Stimulated activated CD8-positive, alpha-beta memory T cell treated with anti-CD3 and anti-CD28 coated beads, Interleukin-4, amount 100 ng/mL, for 24 hours (primary cell): ENCODE data around the gene GRIK4.

ENCODE experiments used
- DNase-seq: peaks from one replicate; pipeline ENCODE4 v3.0.0-alpha.2; 2020; ENCODE audit warnings: low read depth

The GRIK4 gene

DNA sequence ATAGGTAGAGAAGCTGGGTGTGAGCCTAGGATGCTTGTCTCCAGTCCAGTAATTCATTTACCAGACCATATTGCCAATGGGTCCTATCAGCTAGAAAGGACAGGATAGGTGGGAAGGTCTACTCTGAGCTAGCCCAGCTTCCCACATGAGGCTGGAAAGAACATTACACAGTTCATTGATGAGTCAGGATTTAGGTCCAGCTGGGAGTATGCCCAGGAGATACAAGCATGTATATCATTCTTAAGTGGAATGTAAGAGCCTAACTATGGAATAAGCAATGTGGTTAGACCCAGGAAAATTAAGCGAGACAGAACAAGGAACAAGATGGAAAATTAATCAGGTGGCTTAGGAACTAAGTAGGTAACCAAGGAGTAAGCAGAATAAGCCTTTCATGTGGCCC is 453.3 kb downstream of the GRIK4 start:
- no peak for DNase-seq

DNA sequence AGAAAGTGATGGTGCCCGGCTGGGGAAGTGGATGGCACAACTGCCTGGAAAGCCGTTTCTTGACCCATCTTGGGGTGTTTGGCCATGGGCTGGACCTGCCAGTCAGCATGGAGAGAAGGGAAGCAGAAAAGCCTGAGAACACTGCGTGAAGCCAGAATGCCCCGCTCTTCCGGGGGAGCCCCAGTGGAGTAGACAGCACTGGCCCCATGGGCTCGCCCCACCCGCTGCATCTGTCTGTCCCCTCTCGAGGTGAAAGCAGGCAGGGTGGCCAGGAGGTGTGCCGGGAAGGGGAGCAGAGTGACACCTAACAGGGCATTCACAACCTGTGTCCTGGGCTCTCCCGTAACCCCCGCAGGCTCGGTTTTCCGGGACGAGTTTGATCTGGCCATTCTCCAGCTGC is 455.3 kb downstream of the GRIK4 start:
- no peak for DNase-seq

DNA sequence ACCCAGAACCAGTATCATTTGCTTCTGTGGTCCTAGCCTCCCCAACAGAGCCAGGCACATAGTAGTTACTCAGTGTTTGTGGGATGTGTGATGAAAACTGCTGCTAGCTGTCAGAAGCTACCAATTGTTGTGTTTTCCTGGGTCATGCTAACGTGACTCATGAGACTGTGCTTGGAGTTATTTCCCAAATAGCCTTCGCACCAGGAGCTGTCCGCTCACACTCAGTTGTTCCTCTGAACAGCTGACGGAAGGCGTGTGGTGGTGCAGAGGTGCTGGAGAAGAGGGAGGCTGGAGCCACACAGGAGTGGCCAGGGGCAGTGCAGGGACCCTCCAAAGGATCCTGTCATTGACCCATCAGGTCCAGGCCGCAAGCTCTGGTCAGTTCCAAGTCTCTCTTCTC is 458.4 kb downstream of the GRIK4 start:
- no peak for DNase-seq

DNA sequence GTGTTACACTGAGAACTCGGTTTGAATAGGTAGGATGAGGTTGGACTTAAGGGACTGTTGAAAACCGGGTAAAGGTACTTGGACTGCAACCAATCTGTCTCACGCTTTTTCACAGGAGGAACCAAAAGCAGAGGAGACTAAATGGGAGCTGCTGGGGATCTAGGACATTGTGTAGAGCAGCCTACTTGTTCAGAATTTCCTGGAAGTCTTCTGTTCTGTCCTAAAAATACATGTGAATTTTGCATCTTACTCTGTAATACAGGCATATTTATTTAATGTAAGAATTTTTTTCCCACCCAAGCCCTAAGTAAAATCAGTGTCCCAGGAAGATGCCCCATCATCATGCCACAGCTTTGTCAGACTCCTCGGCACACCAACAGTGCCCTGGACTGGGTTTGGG is 460.3 kb downstream of the GRIK4 start:
- DNase-seq, result no peak

DNA sequence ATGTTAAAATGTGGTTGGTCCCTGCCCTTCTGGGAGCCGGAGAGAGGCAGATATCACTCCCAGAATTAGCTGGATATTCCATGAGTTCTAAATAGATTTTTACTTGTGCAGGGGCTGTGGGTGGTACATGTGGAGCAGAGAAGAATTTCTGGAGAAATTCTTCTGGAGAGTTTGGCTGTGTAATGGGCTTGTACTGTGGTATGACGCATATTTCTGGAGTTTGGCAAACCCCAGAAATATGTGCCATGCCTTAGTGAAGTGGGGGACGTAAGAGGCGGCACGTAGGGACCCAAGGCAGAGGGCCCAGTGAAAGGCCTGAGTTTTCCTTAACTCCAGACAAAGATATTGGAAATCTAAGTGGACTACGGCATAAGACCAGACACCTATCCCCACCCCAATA is 461.1 kb downstream of the GRIK4 start:
- DNase-seq, result no peak

DNA sequence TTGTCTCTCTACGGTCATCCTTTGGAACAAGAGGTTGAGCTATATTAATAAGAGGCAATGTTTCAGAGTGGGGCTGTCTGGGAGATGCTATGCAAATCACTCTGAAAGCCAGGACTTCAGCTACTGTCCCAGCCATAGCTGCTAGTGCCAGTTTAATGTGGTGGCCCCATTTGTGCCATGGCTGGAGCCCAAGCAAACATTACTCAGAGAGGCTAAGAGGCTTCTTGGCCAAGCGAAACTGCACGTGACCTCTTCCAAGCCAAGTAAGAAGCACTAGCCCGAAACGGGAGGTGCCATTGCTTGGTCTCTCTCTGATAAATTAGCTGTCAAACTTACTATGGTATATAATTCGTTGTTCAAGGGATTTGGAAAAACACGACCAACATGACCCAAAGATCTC is 462.0 kb downstream of the GRIK4 start:
- DNase-seq, result no peak

DNA sequence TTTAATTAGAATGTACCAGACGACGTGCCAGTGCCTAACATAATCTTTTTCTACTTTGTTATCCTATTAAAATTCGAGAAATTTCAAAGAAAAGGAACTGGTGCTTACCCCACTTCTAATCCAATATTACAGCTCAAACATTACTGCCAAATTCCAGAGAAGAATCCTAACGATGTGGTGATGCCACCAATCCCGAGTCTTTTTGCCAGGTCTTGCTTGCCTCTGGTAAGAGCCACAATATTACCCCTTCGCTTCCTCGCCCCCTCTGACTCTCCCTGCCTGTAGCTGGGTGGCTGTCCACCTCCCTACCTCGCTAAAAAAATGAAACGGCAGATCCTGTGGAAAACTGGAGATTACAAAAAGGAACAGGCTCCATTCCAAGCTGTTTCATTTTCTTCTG is 462.9 kb downstream of the GRIK4 start:
- DNase-seq, result no peak

DNA sequence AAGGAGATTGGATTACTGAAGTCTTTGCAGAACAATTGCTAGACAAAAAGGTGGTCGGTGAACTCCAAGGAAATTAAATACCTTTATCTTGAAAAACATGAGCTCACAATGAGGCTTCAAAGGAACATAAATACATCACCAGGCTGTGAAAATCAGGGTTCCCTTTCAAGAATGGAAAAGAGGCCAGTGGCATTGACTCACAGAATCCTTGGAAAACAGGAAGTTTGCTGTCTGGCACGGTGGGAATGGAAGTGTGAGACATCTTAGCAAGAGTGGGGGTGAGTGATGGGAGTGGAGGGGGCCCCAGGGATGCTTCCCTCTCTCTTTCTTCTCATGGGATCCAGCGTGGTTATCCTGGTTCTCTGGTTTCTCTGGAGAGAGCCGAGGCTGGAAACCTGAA is 463.4 kb downstream of the GRIK4 start:
- DNase-seq, result no peak

DNA sequence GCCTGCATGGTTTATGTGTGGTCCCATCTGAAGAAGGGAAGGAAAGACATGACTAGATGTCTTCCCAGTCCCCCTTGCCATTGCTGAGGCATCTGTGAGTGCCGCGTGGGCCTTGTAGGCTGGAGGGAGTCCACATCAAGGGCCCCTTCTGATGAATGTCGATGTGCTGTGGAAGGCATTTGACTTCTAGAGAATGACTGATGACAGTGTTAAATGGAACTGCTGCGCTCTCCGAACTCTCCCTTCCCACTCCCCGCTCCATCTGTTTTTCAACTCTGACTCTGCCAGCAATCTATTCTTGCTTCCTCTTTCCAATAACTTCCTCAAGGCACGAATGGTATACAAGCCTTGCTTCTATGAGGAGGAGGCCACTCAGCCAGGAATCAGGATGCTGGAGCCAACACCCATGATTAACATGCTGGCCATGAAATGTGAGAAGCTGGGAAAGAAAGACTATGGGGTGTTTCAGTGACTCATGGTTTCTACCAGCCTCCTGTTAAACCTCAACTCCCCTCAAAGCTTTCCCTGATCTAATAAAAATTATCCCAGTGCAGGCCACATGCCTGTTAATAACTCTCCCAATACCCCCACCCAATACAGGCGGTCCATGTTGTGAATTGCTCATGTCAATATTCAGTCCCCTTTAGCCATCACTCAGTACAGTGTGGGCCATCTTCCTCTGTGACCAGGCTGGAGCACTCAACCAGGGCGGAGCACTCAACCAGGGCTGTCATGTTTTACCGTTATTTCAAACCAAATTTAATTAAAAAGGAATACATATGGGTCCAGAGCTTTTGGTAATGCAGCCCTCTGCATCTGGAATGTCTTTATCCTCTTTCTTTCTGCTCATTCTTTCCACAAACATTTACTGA is 466.0 kb downstream of the GRIK4 start:
- no peak for DNase-seq

DNA sequence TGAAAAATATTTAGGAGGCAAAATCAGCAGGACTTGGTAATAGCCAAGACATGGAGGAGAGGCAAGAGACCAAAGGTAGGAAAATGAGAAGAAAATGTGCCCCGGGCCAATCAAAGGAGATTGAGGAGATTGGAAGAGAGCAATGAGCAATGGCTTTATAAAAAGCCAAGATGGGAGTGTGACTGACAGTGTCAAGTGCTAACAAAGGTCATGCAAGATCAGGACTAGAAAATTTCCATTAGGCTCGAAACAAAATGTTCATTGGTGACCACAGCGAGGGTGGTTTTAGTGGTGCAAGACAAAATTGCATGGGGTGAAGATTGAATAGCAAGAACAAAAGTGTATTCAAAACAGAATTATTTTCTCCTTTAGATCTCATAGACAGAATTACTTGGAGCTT is 467.2 kb downstream of the GRIK4 start:
- DNase-seq, result no peak

DNA sequence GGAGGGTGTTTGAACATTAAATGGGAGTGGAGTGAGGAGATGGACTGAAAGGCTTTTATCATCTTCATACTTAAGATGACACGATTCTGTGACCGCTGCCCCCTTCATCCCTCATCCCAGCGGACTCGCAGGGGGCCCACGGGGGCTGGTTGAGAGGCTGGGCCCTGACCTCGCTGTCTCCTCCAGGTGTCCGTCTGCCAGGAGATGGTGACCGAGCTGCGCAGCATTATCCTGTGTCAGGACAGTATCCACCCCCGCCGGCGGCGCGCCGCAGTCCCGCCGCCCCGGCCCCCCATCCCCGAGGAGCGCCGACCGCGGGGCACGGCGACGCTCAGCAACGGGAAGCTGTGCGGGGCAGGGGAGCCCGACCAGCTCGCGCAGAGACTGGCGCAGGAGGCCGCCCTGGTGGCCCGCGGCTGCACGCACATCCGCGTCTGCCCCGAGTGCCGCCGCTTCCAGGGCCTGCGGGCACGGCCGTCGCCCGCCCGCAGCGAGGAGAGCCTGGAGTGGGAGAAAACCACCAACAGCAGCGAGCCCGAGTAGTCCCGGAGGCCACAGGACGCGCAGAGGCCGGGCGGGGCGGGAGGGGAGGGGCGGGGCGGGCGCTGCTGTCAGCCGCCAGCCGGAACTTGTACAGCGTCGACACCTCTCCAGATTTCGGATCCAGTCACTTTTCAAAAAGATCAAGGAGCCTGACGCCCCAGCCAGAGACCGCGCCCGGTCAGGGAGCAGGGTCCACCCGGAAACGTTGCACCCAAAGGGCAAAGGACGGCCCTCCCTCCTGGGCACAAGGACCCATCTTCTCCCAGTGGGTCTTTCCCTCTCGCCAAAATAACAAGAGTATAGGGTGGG is 474.4 kb downstream of the GRIK4 start:
- peak; percentile 6 for DNase-seq

DNA sequence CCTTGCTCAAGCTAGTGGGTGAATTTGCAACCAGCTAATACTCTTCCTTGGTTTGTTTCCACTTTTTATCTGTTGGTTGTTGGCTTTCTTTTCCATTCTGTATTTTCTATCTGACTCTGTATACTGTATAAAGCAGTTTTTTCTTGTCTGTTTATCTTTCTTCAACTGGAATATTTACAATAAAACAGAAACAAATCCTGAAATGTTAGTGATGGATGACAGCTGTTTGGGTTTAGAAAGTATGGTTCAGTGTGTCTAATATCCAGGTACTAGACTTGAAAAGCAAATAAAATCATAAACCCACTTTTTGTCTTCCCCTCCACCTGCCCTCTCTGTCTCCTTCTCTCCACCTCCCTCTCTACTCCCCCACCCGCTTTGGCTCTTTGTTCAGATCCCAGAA is 477.1 kb downstream of the GRIK4 start:
- DNase-seq, result no peak

DNA sequence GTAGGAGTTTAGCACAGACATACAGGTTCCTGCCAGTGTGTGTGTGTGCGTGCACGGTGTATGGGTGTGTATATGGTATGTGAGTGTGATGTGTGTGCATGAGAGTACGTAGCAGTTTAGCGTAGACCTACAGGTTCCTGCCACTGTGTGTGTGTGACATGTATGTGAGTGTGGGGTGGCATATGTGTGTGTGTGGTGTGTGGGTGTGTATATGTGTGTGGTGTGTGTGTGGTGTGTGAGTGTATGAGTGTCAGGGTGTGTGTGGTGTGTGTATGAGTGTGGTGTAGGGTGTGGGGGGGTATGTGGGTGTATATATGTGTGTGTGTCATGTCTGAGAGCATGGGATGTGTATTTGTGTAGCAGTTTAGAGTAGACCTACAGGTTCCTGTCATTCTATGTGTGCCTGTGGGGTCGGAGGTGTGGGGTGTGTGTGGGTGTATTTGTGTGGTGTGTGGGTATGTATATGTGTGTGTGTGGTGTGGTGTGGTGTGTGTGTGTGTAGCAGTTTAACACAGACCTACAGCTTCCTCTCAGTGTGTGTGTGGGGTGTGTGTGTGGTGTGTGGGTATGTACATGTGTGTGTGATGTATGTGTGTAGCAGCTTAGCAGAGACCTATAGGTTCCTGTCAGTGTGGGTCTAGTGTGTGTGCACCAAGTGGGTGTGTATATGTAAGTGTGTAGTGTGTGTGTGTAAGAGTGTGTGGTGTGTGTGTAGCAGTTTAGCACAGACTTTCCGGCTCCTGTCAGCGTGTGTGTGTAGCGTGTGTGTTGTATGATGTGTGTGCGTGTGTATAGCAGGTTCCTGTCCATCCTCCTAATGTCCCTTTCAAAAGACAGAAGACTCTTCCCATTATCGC is 480.5 kb downstream of the GRIK4 start:
- DNase-seq, result no peak

DNA sequence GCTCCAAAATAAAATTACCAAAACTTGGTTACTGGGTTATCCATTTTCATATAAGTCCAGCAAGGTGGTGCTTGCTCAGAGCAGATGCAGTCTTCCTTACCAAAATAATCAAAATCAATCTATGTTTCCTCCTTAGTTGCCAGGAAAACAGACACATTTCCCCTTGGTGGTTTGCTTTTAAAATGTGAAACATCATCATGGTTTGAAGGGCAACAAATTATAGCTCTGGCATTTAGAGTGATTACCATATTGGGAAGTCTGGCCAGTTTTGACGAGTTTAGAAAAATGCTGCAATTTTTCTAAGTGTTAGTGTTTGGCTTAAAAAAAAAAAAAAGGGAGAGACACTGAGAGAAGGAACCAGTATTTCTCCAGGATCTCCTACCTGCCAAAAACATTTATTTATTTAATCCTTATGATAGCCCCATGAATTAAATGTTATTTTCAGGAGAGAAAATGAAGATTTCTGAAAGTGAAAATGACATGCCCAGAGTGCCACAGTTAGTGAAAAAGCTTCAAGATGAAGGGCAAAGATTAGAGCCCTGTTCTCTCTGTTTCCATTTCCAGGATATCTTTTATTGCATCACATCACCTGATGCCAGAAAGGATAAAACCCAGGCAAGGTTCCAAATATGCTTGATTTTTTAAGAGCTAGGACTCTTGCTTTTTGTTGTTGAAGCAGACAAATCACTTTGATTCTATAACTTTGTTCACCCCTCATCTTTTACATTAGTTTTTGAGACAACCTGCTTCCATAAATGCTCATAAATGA is 482.7 kb downstream of the GRIK4 start:
- no peak for DNase-seq

DNA sequence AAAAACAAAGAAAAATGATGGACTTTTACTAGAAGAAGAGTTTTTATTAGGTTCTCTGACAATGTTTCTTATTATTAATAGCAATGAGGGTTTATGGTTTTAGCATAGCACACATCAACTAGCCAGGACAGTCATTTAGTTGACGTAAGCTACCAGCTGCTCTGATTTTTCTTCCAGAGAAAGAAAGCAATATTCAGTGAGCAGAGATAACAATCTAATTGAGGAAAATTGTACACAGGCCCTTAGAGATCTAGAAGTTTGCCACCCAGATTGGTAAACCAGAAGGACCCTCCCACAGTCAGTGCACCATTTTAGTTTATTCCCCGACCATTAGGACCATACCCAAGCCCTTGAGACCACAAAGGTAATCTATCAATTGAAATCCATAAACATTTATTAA is 483.6 kb downstream of the GRIK4 start:
- no peak for DNase-seq

DNA sequence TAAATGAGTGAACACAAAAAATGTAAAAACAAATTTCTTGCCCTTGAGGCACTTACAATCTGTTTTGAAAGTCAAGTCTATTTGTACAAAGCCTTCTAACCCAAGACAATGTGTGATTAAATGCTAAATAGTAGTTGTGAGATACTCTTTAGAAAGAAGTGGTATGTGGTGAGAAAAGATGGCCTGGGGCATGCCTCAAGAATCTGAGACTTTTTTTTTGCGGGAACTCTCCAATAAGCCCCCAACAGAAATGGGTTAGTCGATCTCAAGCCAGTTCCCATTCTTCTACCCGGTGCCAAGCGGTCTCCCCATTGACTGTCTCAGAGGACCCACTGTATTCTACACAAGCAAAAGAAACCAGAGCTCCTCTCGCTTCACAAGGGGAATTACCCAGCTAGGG is 485.4 kb downstream of the GRIK4 start:
- DNase-seq, result no peak

DNA sequence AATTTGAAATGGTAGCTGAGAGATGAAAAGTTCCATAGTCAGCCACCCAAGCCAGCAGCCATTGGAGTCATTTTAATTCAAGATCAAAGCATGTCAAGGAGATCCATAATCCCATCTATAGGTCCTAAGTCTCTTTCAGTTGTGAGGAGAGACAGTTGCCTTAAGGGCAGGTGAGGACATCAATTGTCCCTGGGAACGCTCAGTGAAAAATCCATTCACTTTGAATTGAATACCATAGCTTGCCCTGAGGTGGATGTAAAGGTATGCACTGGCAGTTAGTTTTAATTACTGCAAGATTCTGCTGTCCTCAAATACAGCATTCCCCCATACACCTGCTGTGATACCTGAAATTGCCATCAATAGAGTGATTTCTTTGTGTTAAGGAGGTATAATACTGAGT is 487.0 kb downstream of the GRIK4 start:
- no peak for DNase-seq

DNA sequence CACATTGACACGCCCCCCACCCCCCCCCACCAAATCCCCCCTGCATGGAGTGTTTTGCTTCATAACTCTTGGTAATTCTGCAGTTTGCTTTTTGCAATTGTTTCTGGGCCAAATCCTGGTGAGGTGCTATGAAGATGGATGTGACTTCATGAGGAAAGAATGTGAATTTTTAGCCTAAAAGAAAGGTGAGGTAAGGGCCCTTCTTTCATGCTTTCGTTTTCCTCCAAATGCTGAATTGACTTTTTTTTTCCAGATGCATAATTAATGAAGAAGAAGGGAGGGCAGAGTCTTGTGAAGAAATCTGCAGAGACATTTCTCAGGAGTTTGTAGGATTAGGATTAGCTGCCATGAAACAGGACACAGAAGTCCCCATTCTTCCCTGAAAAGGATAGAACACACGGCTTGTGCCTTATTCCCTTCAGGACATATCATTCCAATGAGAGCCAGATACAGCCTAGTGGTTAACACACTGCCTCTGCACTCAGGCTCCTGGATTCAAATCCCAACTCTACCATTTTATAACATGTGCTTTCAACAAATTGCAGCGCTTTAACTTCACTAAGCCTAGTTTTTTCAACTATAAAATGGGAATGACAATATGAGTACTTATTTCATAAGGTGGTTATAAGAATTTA is 492.8 kb downstream of the GRIK4 start:
- no peak for DNase-seq

DNA sequence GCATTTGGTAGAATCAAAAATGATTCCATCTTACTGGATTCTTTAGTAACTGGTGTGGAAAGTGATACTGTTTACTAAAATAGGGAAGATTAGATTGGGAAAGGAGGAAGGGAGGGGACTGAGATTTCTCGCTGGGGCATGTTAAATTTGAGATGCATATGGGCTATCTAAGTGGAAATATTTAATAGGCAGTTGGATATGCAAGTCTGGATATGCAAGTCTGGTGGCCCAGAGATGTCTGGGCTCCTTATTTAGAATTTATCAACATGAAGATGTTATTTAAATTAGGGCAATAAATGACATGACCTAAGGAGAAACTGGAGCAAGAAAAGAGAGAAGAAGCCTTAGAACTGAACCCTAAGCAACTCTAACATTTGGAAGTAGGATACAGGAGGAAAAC is 495.4 kb downstream of the GRIK4 start:
- DNase-seq, result no peak

DNA sequence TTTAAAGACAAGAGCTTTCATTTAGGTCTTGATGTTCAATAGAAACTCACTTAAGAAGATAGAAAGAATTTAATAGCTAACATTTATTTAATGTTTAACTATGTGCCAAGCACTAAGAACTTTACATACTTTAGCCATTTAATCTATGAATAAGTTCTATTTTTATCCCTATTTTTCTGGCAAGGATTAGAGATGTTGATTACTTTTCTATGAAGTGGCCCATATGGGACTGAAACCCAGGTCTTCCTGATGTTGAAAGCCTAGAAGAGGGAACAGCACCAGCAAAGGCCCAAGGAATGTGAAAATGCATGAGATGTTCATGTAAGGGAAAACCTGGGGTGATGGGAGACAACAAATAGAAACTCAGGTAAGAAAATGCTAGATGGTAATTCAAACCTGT is 497.0 kb downstream of the GRIK4 start:
- no peak for DNase-seq

DNA sequence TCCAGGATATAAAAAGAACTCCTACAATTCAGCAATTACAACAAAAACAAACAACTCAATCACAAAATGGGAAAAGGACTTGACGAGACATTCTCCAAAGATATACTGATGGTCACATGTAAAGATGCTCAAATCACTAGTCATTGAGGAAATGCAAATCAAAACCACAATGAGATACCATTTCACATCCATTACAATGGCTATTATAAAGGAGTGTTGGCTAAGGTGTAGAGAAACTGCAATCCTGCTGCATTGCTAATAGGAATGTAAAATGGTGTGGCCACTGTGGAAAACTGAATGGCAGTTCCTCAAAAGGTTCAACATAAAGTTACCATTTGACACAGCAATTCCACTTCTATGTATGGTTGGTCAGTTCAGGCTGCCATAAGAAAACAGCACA is 500.5 kb downstream of the GRIK4 start:
- DNase-seq, result no peak
